ENCODE data around the gene CDK18.

CDK18 gene

GRCh38 chr1:205576011-205576410 lies 71.5 kb downstream of the CDK18 start:
- no peak overlapping the region for H3K9ac ChIP-seq (ENCODE audit: low read length)
- no peaks in the 10 kb centered on the region for H3K79me1 ChIP-seq (replicated peaks; ENCODE audit: low read length, poor library complexity, severe bottlenecking)
- H3K4me2 ChIP-seq (ENCODE audit: low read length, poor library complexity, severe bottlenecking), result no peak overlapping the region
- DNase-seq, result no peak
- no peak overlapping the region for H2BK5ac ChIP-seq (ENCODE audit: low read depth, low read length, poor library complexity, severe bottlenecking)
- no peak overlapping the region for H3K4ac ChIP-seq (ENCODE audit: low read depth in 1 of 2, low read length in 2 of 2)
- H3K23ac ChIP-seq (ENCODE audit: low read length in 2 of 2), result no peak overlapping the region
- no peak overlapping the region for H2AK5ac ChIP-seq (ENCODE audit: low read length, severe bottlenecking)
- 74% methylated on average over 3 of the region's 3 CpGs for WGBS
- no peak overlapping the region for H2BK15ac ChIP-seq (ENCODE audit: low read depth, poor library complexity, severe bottlenecking)
- H3K9me3 ChIP-seq (ENCODE audit: control insufficient read depth, low read length), result no peaks in the 10 kb centered on the region
- H3K36me3 ChIP-seq (ENCODE audit: control insufficient read depth in 1 of 2, insufficient read depth in 2 of 2, low read depth in 1 of 2, low read length in 2 of 2), result no peaks in the 10 kb centered on the region
- no peak overlapping the region for H4K8ac ChIP-seq (ENCODE audit: low read length)
- peaks cover 2% of the 10 kb centered on the region for H3K4me1 ChIP-seq (ENCODE audit: control insufficient read depth, insufficient read depth, low read depth, low read length)
- no peak overlapping the region for H3K27ac ChIP-seq (ENCODE audit: low read length, poor library complexity, severe bottlenecking)
- H3K4me3 ChIP-seq (ENCODE audit: insufficient read depth in 1 of 2, low read depth in 1 of 2, low read length in 2 of 2), result no peak overlapping the region
- H2BK120ac ChIP-seq (ENCODE audit: low read depth, low read length), result no peak overlapping the region
- no peak overlapping the region for H4K91ac ChIP-seq (ENCODE audit: low read length)
- peaks cover 82 to 98% of the 10 kb centered on the region in 2 experiments for H3K27me3 ChIP-seq (ENCODE audit: control insufficient read depth in 1 of 2, insufficient read depth in 1 of 2, low read length in 2 of 2)
- H2BK12ac ChIP-seq (ENCODE audit: low read length in 2 of 2), result no peak overlapping the region
- H3K14ac ChIP-seq (ENCODE audit: low read length in 2 of 2), result no peak overlapping the region
- no peak overlapping the region for H2AFZ ChIP-seq (ENCODE audit: low read depth, low read length)
- H3K18ac ChIP-seq (ENCODE audit: low read depth in 1 of 2, low read length in 2 of 2), result no peak overlapping the region

DNA sequence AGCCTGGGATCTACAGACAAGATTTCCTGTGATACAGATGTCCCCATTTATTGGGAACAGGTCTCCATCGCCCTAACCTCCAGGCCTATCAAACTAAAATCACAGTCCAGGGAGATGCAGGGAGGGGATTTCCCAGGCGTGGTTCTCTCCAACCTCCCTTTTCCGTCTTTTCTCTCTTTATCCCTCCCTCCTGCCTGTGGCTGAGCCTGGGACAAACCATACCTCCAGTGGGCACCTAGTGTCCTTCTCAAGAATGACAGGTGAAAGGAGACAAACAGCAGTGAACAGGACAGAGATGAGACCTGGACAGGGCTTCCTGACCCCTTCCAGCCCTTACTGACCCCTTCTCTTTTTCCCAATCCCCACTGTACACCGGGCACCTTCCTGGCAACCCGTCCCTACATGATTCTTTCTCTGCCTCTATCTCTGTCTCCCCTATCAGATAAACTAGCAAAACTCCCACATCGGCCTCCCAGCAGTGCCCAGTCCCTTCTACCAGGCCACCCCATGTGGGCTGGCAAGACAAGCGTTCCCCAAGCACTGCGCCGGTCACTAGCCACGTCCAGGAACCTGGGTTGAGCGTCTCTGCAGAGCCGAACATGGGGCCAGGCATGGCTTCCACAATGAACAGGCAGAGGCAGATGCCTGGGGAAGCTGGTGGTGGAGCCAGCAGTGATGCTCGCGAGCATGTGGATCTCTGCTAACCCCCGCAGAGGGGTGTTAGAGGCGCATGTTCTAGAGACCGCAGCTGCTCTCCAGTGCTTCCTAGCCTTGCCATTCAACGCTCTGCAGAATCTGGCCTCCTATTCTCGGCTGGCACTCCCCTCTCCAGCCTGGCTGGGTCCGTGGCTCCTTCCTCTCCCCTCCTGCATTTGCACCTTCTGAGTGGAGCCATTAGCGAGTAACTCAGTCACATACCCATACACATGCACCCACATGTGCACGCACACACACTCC lies 72.6 kb downstream of the CDK18 start:
- no peak overlapping the region for H2BK12ac ChIP-seq (ENCODE audit: low read length in 2 of 2)
- no peak overlapping the region for H4K8ac ChIP-seq (ENCODE audit: low read length)
- no peak overlapping the region for H3K4me3 ChIP-seq (ENCODE audit: insufficient read depth in 1 of 2, low read depth in 1 of 2, low read length in 2 of 2)
- DNase-seq, result no peak
- no peak overlapping the region for H2AK5ac ChIP-seq (ENCODE audit: low read length, severe bottlenecking)
- no peak overlapping the region for H3K4me2 ChIP-seq (ENCODE audit: low read length, poor library complexity, severe bottlenecking)
- no peak overlapping the region for H2BK120ac ChIP-seq (ENCODE audit: low read depth, low read length)
- no peak overlapping the region for H3K14ac ChIP-seq (ENCODE audit: low read length in 2 of 2)
- no peak overlapping the region for H3K9ac ChIP-seq (ENCODE audit: low read length)
- H3K27me3 ChIP-seq (ENCODE audit: control insufficient read depth in 1 of 2, insufficient read depth in 1 of 2, low read length in 2 of 2), result peaks cover 82 to 98% of the 10 kb centered on the region in 2 experiments
- H3K79me1 ChIP-seq (replicated peaks; ENCODE audit: low read length, poor library complexity, severe bottlenecking), result no peaks in the 10 kb centered on the region
- no peak overlapping the region for H4K91ac ChIP-seq (ENCODE audit: low read length)
- no peak overlapping the region for H2BK15ac ChIP-seq (ENCODE audit: low read depth, poor library complexity, severe bottlenecking)
- H3K18ac ChIP-seq (ENCODE audit: low read depth in 1 of 2, low read length in 2 of 2), result no peak overlapping the region
- no peak overlapping the region for H3K27ac ChIP-seq (ENCODE audit: low read length, poor library complexity, severe bottlenecking)
- H3K4me1 ChIP-seq (ENCODE audit: control insufficient read depth, insufficient read depth, low read depth, low read length), result peaks cover 2% of the 10 kb centered on the region
- no peak overlapping the region for H2AFZ ChIP-seq (ENCODE audit: low read depth, low read length)
- no peak overlapping the region for H2BK5ac ChIP-seq (ENCODE audit: low read depth, low read length, poor library complexity, severe bottlenecking)
- H3K9me3 ChIP-seq (ENCODE audit: control insufficient read depth, low read length), result no peaks in the 10 kb centered on the region
- H3K36me3 ChIP-seq (ENCODE audit: control insufficient read depth in 1 of 2, insufficient read depth in 2 of 2, low read depth in 1 of 2, low read length in 2 of 2), result no peaks in the 10 kb centered on the region
- no peak overlapping the region for H3K4ac ChIP-seq (ENCODE audit: low read depth in 1 of 2, low read length in 2 of 2)
- 64% methylated on average over 22 of the region's 22 CpGs for WGBS
- H3K23ac ChIP-seq (ENCODE audit: low read length in 2 of 2), result peak overlapping the region in 1 of 2 experiments; percentile 9

DNA sequence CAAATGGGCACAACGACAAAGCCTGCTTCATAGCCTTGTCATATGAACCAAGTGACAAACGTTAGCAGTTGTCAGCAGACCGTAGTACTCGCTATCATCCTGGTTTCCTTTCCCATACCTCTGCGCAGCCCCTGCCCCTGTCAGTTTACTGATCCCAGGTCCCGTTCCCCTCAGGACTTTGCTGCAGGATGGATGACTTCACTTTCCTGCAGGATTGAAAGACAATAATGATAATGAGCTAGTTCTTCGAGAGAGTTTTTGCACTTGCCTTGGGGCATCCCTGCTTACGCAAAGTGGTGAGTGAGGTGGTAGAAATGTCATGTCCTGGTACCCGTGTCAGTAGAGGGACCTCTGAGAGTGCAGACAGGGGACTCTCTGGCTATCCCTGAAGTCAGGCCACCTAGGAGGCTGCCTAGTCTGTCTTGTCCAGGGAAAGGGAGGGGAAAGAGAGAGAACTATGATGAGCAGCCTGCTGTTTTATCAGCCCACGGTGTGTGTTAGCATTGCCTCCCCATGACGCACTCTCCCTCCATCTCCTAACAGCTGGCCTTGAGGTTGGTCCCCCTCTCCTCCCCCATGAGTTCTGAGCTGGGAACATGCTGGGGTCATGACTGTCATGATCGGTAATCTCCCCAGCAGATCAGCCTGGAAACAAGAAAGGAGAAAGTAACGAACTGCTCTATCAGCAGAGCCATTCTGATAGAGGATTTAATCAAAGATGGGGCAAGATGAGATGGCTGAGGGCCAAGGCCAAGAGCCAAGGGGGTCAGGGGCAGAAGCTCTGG lies 73.6 kb downstream of the CDK18 start:
- DNase-seq, result no peak
- no peak overlapping the region for H3K27ac ChIP-seq (ENCODE audit: low read length, poor library complexity, severe bottlenecking)
- H2AK5ac ChIP-seq (ENCODE audit: low read length, severe bottlenecking), result no peak overlapping the region
- H4K8ac ChIP-seq (ENCODE audit: low read length), result no peak overlapping the region
- H3K4ac ChIP-seq (ENCODE audit: low read depth in 1 of 2, low read length in 2 of 2), result no peak overlapping the region
- no peak overlapping the region for H2BK120ac ChIP-seq (ENCODE audit: low read depth, low read length)
- H3K9ac ChIP-seq (ENCODE audit: low read length), result no peak overlapping the region
- no peaks in the 10 kb centered on the region for H3K9me3 ChIP-seq (ENCODE audit: control insufficient read depth, low read length)
- 68% methylated on average over 13 of the region's 13 CpGs for WGBS
- H2BK15ac ChIP-seq (ENCODE audit: low read depth, poor library complexity, severe bottlenecking), result no peak overlapping the region
- peaks cover 84 to 98% of the 10 kb centered on the region in 2 experiments for H3K27me3 ChIP-seq (ENCODE audit: control insufficient read depth in 1 of 2, insufficient read depth in 1 of 2, low read length in 2 of 2)
- no peak overlapping the region for H3K18ac ChIP-seq (ENCODE audit: low read depth in 1 of 2, low read length in 2 of 2)
- no peak overlapping the region for H2BK12ac ChIP-seq (ENCODE audit: low read length in 2 of 2)
- H2AFZ ChIP-seq (ENCODE audit: low read depth, low read length), result no peak overlapping the region
- H3K79me1 ChIP-seq (replicated peaks; ENCODE audit: low read length, poor library complexity, severe bottlenecking), result no peaks in the 10 kb centered on the region
- H3K4me3 ChIP-seq (ENCODE audit: insufficient read depth in 1 of 2, low read depth in 1 of 2, low read length in 2 of 2), result no peak overlapping the region
- H3K14ac ChIP-seq (ENCODE audit: low read length in 2 of 2), result no peak overlapping the region
- H3K23ac ChIP-seq (ENCODE audit: low read length in 2 of 2), result no peak overlapping the region
- H3K4me1 ChIP-seq (ENCODE audit: control insufficient read depth, insufficient read depth, low read depth, low read length), result peaks cover 2% of the 10 kb centered on the region
- H3K36me3 ChIP-seq (ENCODE audit: control insufficient read depth in 1 of 2, insufficient read depth in 2 of 2, low read depth in 1 of 2, low read length in 2 of 2), result no peaks in the 10 kb centered on the region
- no peak overlapping the region for H2BK5ac ChIP-seq (ENCODE audit: low read depth, low read length, poor library complexity, severe bottlenecking)
- H3K4me2 ChIP-seq (ENCODE audit: low read length, poor library complexity, severe bottlenecking), result no peak overlapping the region
- H4K91ac ChIP-seq (ENCODE audit: low read length), result no peak overlapping the region
